Suprapubic skin (tissue), 4 donors: ENCODE measurements around the gene CIB1. TPM values are rescaled to one million over a fixed set of nuclear protein-coding genes. Genes with fewer than 3 reads are reported as not detected.

Source experiments
- DNase-seq, 2 donors: peaks; one replicate each; pipeline ENCODE4 v3.0.0-alpha.2; 2019; ENCODE audit warnings: low spot score in 2 of 2
- H3K27ac ChIP-seq: fragments of 200-600 bp; sonication (generic); one replicate; pipeline ENCODE4 v1.5.1; 2019
- H3K27me3 ChIP-seq: fragments of 200-600 bp; sonication (generic); one replicate; pipeline ENCODE4 v1.5.1; 2019
- H3K36me3 ChIP-seq: fragments of 200-600 bp; sonication (generic); one replicate; pipeline ENCODE4 v1.5.1; 2019
- H3K4me1 ChIP-seq: fragments of 200-600 bp; sonication (generic); one replicate; pipeline ENCODE4 v1.5.1; 2019
- H3K4me3 ChIP-seq: fragments of 200-600 bp; sonication (generic); one replicate; pipeline ENCODE4 v1.5.1; 2019; ENCODE audit warnings: mild to moderate bottlenecking
- H3K9me3 ChIP-seq: fragments of 200-600 bp; sonication (generic); one replicate; pipeline ENCODE4 v1.5.1; 2019
- EP300 ChIP-seq: sonication (generic); formaldehyde crosslinking; IDR thresholded peaks from one replicate; pipeline ENCODE4 v1.6.1; 2017; ENCODE audit warnings: antibody characterized with exemption
- POLR2A ChIP-seq, 2 donors: fragments of 450-650 bp; IDR thresholded peaks; one replicate each; pipeline ENCODE4 v1.6.1; 2017; ENCODE audit warnings: antibody characterized with exemption in 2 of 2, mild to moderate bottlenecking in 2 of 2, moderate library complexity in 2 of 2
- POLR2AphosphoS5 ChIP-seq, 3 donors: sonication (generic); formaldehyde crosslinking; IDR thresholded peaks; one replicate each; pipeline ENCODE4 v1.6.1; 2017; ENCODE audit warnings: antibody characterized with exemption in 3 of 3
- WGBS: methylation state at CpG from one replicate; pipeline ENCODE4 v1.1.5; 2018; 5-methylcytosine and 5-hydroxymethylcytosine counted together
- total RNA-seq, 4 donors: library from RNA; depleted of rRNA; stranded (reverse); fragments of >200 nt; gene quantifications; one replicate each; pipeline ENCODE4 v1.1.0, GENCODE V29; 2016
- TF ChIP-seq, protein P1 (sequence below), 2 donors: fragments of 200-600 bp in 1 of 2; fragments of 450-650 bp in 1 of 2; sonication (generic) in 1 of 2; IDR thresholded peaks; one replicate each; pipeline ENCODE4 v1.5.1; 2016 to 2019; ENCODE audit warnings: antibody characterized with exemption in 2 of 2, mild to moderate bottlenecking in 1 of 2, moderate library complexity in 1 of 2

The CIB1 gene
- total RNA-seq, 4 donors from 2014 or later = 16.2 to 41.9 (median 29.7) TPM

DNA sequence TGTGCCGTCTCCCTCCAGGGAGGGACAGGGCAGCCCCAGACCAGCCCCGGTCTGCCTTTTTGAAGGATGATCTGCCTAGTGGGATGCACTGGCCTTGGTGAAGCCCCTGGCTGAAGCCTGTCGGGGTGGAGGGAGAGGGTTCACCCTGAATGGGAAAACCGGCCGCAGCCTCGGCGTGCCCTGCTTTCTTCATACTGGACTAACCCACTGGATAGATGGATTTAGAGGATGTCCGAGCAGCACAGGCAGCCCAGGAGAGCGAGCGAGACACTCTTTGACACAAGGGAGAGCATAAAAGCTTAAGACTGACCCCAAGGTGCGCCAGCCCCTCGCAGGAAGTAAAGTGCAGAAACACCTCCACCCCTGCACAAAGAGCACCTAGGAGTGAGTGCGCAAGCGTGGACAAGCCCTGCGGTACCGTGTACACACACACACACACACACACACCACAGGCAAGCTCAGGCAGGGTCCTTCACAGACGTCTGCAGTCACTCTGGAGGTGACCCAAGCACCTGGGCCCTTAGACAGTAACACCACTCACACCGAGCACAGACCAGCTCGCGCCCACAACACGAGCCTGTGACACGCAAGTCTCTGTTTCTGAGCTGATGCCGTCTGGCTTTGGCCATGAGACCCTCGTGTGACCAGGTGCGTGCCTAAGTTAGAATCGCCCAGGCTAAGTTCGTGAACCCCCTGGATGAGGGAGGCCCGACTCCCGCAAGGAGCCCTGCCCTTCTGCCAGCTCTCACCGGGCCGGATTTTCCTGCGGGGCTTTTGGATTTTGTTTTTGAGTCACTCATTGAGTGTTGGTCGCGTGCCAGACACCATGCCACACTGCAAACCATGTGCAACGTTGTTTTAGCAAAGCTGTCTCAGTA, 21.3 kb downstream of the CIB1 start:
- 62% methylated on average over 28 of the region's 35 CpGs for WGBS
- peak overlapping the region; percentile 86 for H3K27ac ChIP-seq
- H3K36me3 ChIP-seq = peaks cover 2% of the 10 kb centered on the region
- peaks cover 51% of the 10 kb centered on the region for H3K4me1 ChIP-seq
- DNase-seq = no peak
- TF ChIP-seq POLR2AphosphoS5 (IDR thresholded peaks at IDR 0.05) = no peak
- TF ChIP-seq, protein P1, sequence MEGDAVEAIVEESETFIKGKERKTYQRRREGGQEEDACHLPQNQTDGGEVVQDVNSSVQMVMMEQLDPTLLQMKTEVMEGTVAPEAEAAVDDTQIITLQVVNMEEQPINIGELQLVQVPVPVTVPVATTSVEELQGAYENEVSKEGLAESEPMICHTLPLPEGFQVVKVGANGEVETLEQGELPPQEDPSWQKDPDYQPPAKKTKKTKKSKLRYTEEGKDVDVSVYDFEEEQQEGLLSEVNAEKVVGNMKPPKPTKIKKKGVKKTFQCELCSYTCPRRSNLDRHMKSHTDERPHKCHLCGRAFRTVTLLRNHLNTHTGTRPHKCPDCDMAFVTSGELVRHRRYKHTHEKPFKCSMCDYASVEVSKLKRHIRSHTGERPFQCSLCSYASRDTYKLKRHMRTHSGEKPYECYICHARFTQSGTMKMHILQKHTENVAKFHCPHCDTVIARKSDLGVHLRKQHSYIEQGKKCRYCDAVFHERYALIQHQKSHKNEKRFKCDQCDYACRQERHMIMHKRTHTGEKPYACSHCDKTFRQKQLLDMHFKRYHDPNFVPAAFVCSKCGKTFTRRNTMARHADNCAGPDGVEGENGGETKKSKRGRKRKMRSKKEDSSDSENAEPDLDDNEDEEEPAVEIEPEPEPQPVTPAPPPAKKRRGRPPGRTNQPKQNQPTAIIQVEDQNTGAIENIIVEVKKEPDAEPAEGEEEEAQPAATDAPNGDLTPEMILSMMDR (IDR thresholded peaks at IDR 0.05) = no peak
- no peak for TF ChIP-seq EP300
- TF ChIP-seq POLR2A (IDR thresholded peaks at IDR 0.05) = no peak
- no peaks in the 10 kb centered on the region for H3K27me3 ChIP-seq
- no peak overlapping the region for H3K4me3 ChIP-seq
- no peaks in the 10 kb centered on the region for H3K9me3 ChIP-seq

DNA sequence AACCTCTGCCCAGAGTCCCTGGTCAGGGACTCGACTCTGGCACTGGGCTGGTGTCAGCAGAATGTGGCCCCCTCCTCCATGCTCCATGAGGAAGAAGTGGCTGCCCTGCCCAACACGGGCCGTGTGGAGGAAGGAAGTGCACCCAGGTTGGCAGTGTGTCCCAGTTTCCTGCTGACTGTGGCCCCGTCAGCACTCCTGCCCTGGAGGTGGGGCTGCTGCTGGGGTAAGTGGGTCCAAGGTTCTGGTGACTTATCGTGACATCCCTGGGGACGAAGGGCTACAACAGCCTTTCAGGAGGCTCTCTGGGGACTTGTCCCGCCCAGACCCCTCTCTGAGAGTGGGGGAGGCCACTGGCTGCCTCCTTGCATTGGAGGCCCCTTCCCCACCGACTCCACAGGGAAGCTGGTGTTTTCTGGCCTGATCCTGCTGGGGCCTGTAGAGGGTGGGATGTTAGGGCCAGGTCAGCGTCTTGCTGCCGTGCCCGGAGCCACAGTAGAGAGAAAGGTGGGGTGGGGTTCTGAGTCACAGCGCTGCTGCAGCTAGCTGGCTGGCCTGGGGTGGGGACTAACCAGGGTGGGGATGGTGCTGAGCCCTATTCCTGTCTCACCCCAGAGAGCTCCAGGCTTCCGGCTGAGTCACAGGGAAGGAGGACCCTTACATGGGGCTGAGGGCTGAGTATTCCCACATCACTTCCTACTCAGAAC, 22.1 kb downstream of the CIB1 start:
- peaks cover 51% of the 10 kb centered on the region for H3K4me1 ChIP-seq

DNA sequence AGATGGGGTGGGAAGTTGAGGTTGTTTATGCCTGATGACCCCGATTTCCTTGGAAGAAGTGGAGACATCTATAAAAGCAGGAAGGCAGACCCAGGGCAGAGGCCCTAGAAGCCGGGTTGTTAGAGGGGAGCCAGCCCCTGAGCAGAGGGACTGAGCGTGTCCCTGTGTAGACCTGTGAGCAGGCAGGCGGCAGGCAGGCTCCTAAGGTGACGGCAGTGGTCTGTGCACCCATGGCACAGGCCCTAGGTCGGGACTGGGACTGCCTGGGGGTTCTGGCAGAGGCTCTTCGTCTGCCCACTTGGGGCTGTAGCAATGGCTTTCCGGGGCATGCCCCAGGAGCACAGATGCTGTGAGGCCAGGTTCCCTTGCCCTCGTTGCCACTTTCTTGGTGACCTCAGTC, 22.7 kb downstream of the CIB1 start:
- no peak for TF ChIP-seq POLR2AphosphoS5 (IDR thresholded peaks at IDR 0.05)
- TF ChIP-seq, protein P1 (IDR thresholded peaks at IDR 0.05) = no peak
- no peak for TF ChIP-seq POLR2A (IDR thresholded peaks at IDR 0.05)
- TF ChIP-seq EP300 = no peak
- Histone ChIP-seq H3K27ac (peak overlapping the region; percentile 86), H3K4me1 (peaks cover 57% of the 10 kb centered on the region), H3K4me3 (no peak overlapping the region), H3K36me3 (peaks cover 6% of the 10 kb centered on the region), H3K27me3 (no peaks in the 10 kb centered on the region), H3K9me3 (no peaks in the 10 kb centered on the region)
- no peak for DNase-seq
- WGBS = 79% methylated on average over 3 of the region's 9 CpGs

More for the DNA sequence above, 22.1 kb downstream of the CIB1 start:
- Histone ChIP-seq H3K27ac (peak overlapping the region; percentile 86), H3K9me3 (no peaks in the 10 kb centered on the region), H3K27me3 (no peaks in the 10 kb centered on the region), H3K36me3 (no peaks in the 10 kb centered on the region), H3K4me3 (no peak overlapping the region)
- DNase-seq = no peak
- TF ChIP-seq, protein P1 (IDR thresholded peaks at IDR 0.05) = no peak
- TF ChIP-seq EP300 (no peak), POLR2AphosphoS5 (IDR thresholded peaks at IDR 0.05) (no peak), POLR2A (IDR thresholded peaks at IDR 0.05) (no peak)
- WGBS = no CpG with 5 or more reads among the region's 13 CpGs

DNA sequence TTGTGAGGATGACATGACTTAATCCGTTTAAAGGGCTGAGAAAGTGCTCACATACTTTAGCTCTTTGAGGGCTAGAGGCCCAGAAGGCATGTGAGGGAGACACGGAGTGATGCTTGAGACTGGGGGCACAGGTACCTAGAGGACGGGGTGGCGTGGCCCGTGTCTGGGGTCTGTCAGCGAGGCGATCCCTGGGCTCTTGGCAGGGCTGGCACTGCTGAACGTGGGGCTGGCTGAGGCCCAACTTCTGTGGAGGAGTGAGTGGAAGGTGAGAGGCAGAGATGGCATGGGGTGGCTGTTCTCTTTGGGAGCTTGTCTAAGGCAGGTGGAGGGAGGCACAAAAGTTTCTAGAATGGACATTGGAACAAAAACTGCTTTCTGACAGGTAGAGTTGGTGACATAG, 23.1 kb downstream of the CIB1 start:
- TF ChIP-seq POLR2AphosphoS5 (IDR thresholded peaks at IDR 0.05) (no peak), EP300 (no peak), POLR2A (IDR thresholded peaks at IDR 0.05) (no peak)
- TF ChIP-seq, protein P1 (IDR thresholded peaks at IDR 0.05) = no peak
- no peak for DNase-seq
- H3K27ac ChIP-seq = peak overlapping the region; percentile 86
- WGBS = 70% methylated on average over 8 of the region's 8 CpGs
- peaks cover 6% of the 10 kb centered on the region for H3K36me3 ChIP-seq
- H3K27me3 ChIP-seq = no peaks in the 10 kb centered on the region
- peaks cover 61% of the 10 kb centered on the region for H3K4me1 ChIP-seq
- H3K4me3 ChIP-seq = no peak overlapping the region
- H3K9me3 ChIP-seq = no peaks in the 10 kb centered on the region

DNA sequence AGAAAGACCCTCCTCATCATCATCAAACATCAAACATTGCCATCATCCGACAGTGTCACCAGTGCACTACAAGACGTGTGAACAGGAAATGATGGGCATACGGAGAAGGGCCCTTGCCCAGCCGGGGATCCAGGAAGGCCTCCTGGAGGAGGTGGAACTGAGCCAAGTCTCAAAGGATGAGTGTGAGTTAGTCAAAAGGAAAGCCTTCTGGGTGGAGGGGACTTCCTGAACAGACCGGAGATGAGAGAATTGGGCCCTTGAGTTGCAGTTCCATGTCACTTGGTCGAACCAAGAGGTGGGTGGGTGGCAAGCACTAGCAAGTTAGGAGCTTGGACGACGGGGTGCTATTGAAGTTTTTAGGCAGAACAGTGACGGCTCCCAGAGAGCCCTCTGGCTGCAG, 24.1 kb downstream of the CIB1 start:
- no peak overlapping the region for H3K27ac ChIP-seq
- H3K9me3 ChIP-seq = no peaks in the 10 kb centered on the region
- no peak for DNase-seq
- TF ChIP-seq, protein P1 (IDR thresholded peaks at IDR 0.05) = no peak
- no peak for TF ChIP-seq EP300
- TF ChIP-seq POLR2A (IDR thresholded peaks at IDR 0.05) = no peak
- TF ChIP-seq POLR2AphosphoS5 (IDR thresholded peaks at IDR 0.05) = no peak
- 64% methylated on average over 9 of the region's 9 CpGs for WGBS
- H3K36me3 ChIP-seq = peaks cover 6% of the 10 kb centered on the region
- peaks cover 66% of the 10 kb centered on the region for H3K4me1 ChIP-seq
- no peaks in the 10 kb centered on the region for H3K27me3 ChIP-seq
- no peak overlapping the region for H3K4me3 ChIP-seq
